Endothelial cell (in vitro differentiated cells): ENCODE data around the gene GRM8. TPM values are rescaled to one million over a fixed set of nuclear protein-coding genes. Genes with fewer than 3 reads are reported as not detected.

Experiments used
- DNase-seq: peaks from one replicate; pipeline ENCODE4 v3.0.0; 2021; ENCODE audit warnings: low spot score
- H3K27ac Mint-ChIP-seq: one replicate; pipeline ENCODE4 v1.8.0; 2021; ENCODE audit warnings: mixed read lengths, inconsistent platforms; ENCODE audit not compliant: unreplicated experiment
- H3K27me3 Mint-ChIP-seq: one replicate; pipeline ENCODE4 v1.8.0; 2021; ENCODE audit warnings: mild to moderate bottlenecking, moderate library complexity, mixed read lengths, inconsistent platforms; ENCODE audit not compliant: unreplicated experiment
- H3K36me3 Mint-ChIP-seq: one replicate; pipeline ENCODE4 v1.8.0; 2021; ENCODE audit warnings: mild to moderate bottlenecking, low read depth, mixed read lengths, inconsistent platforms; ENCODE audit not compliant: unreplicated experiment
- H3K4me1 Mint-ChIP-seq: one replicate; pipeline ENCODE4 v1.8.0; 2021; ENCODE audit warnings: mild to moderate bottlenecking, mixed read lengths, inconsistent platforms; ENCODE audit not compliant: unreplicated experiment
- H3K4me3 Mint-ChIP-seq: one replicate; pipeline ENCODE4 v1.8.0; 2021; ENCODE audit warnings: mild to moderate bottlenecking, mixed read lengths, inconsistent platforms; ENCODE audit not compliant: unreplicated experiment
- H3K9me3 Mint-ChIP-seq: one replicate; pipeline ENCODE4 v1.8.0; 2021; ENCODE audit warnings: mixed read lengths, inconsistent platforms; ENCODE audit not compliant: unreplicated experiment
- CTCF ChIP-seq: fragments of 200-600 bp; sonication (generic); IDR thresholded peaks from one replicate; pipeline ENCODE4 v1.5.0; 2021; ENCODE audit warnings: antibody characterized with exemption; ENCODE audit not compliant: unreplicated experiment
- total RNA-seq: library from RNA; stranded (reverse); fragmentation: NEBNext Ultra II Directional; extraction: Animal tissue kit (Norgen Biotek cat#: 25700); gene quantifications from one replicate; pipeline ENCODE4 v1.2.1, GENCODE V29; 2021; ENCODE audit not compliant: unreplicated experiment

Gene GRM8
- total RNA-seq, 1 donor from 2014 or later: 1.5 TPM

GRCh38 chr7:126818393-126819196 lies 434.1 kb downstream of the GRM8 start:
- Mint-ChIP-seq H3K4me3 (no peak overlapping the region), H3K4me1 (no peaks in the 10 kb centered on the region), H3K27me3 (no peaks in the 10 kb centered on the region), H3K27ac (no peak overlapping the region), H3K36me3 (no peaks in the 10 kb centered on the region), H3K9me3 (no peaks in the 10 kb centered on the region)
- DNase-seq: no peak
- TF ChIP-seq CTCF: no peak

- no peaks in the 10 kb centered on the region for H3K9me3 Mint-ChIP-seq
Measured at GRCh38 chr7:126809188-126809587, 443.6 kb downstream of the GRM8 start.

GRCh38 chr7:126806614-126807013 lies 446.1 kb downstream of the GRM8 start:
- no peak for TF ChIP-seq CTCF
- Mint-ChIP-seq H3K27me3 (no peaks in the 10 kb centered on the region), H3K9me3 (no peaks in the 10 kb centered on the region), H3K36me3 (no peaks in the 10 kb centered on the region), H3K4me1 (no peaks in the 10 kb centered on the region), H3K27ac (no peak overlapping the region), H3K4me3 (no peak overlapping the region)
- no peak for DNase-seq

More at GRCh38 chr7:126809188-126809587, 443.6 kb downstream of the GRM8 start:
- no peaks in the 10 kb centered on the region for H3K4me1 Mint-ChIP-seq
- DNase-seq: no peak
- H3K27me3 Mint-ChIP-seq: no peaks in the 10 kb centered on the region
- TF ChIP-seq CTCF: no peak
- no peaks in the 10 kb centered on the region for H3K36me3 Mint-ChIP-seq
- H3K27ac Mint-ChIP-seq: no peak overlapping the region
- no peak overlapping the region for H3K4me3 Mint-ChIP-seq

GRCh38 chr7:126805351-126805750 lies 447.4 kb downstream of the GRM8 start:
- no peak for TF ChIP-seq CTCF

GRCh38 chr7:126804604-126805003 lies 448.1 kb downstream of the GRM8 start:
- Mint-ChIP-seq H3K4me1 (no peaks in the 10 kb centered on the region), H3K36me3 (no peaks in the 10 kb centered on the region), H3K27ac (no peak overlapping the region), H3K4me3 (no peak overlapping the region), H3K9me3 (no peaks in the 10 kb centered on the region), H3K27me3 (no peaks in the 10 kb centered on the region)
- DNase-seq: no peak
- TF ChIP-seq CTCF: no peak

More at GRCh38 chr7:126805351-126805750, 447.4 kb downstream of the GRM8 start:
- no peaks in the 10 kb centered on the region for H3K27me3 Mint-ChIP-seq
- H3K4me1 Mint-ChIP-seq: no peaks in the 10 kb centered on the region
- no peak for DNase-seq
- no peaks in the 10 kb centered on the region for H3K36me3 Mint-ChIP-seq
- H3K27ac Mint-ChIP-seq: no peak overlapping the region
- no peak overlapping the region for H3K4me3 Mint-ChIP-seq
- H3K9me3 Mint-ChIP-seq: no peaks in the 10 kb centered on the region
